Loucy (cell line): ENCODE data around the gene GALNT18.

ENCODE experiments used
- EZH2phosphoT487 ChIP-seq: fragments of 200-600 bp; IDR thresholded peaks from 2 replicates; pipeline ENCODE4 v1.6.1; 2018; ENCODE audit warnings: antibody characterized with exemption, mild to moderate bottlenecking, moderate library complexity, borderline replicate concordance
- TF ChIP-seq, protein P1 (sequence below): fragments of 200-600 bp; sonication (generic); conservative IDR thresholded peaks from 2 replicates; pipeline ENCODE4 v1.5.1; 2014; ENCODE audit warnings: mild to moderate bottlenecking, antibody characterized with exemption, low read length

DNA sequence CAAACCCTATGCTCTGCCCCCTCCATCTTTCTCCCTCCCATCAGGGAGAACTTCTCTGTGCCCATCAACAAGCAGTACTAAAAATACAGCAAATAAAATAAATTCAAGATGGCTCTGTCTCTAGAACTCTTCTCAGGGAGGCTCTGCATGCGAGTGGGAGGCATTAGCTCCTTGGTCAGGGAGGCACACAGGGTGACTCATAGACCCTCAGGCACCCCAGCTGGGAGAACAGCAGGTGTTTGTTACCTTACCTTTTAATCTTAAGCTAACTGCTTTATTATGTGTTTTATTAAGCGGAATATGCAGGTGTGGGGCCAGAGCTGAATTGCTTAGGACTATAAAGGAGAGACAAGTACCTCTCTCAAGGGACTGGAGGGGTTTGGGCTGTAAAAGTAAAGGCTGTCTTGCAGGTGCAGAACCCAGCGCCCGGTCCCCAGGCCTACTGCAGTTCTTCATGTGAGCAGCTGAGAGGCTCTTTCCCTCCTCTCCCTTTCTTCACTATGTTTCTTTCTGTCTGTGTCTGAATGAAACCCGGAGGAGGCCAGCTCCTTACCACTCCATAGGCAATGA is 289.6 kb downstream of the GALNT18 start:
- TF ChIP-seq, protein P1, sequence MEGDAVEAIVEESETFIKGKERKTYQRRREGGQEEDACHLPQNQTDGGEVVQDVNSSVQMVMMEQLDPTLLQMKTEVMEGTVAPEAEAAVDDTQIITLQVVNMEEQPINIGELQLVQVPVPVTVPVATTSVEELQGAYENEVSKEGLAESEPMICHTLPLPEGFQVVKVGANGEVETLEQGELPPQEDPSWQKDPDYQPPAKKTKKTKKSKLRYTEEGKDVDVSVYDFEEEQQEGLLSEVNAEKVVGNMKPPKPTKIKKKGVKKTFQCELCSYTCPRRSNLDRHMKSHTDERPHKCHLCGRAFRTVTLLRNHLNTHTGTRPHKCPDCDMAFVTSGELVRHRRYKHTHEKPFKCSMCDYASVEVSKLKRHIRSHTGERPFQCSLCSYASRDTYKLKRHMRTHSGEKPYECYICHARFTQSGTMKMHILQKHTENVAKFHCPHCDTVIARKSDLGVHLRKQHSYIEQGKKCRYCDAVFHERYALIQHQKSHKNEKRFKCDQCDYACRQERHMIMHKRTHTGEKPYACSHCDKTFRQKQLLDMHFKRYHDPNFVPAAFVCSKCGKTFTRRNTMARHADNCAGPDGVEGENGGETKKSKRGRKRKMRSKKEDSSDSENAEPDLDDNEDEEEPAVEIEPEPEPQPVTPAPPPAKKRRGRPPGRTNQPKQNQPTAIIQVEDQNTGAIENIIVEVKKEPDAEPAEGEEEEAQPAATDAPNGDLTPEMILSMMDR = no peak
- TF ChIP-seq EZH2phosphoT487 = no peak
